Gastrocnemius medialis (tissue), 4 donors: ENCODE measurements around the gene ATP1B1.

ENCODE experiments used
- CTCF ChIP-seq, 5 experiments: fragments of 450-650 bp in 3 of 5; fragments of 200-600 bp in 2 of 5; sonication (generic) in 2 of 5; IDR thresholded peaks in 4 of 5; conservative IDR thresholded peaks in 1 of 5; 1 replicate in 4 of 5; 2 replicates in 1 of 5; pipeline ENCODE4 v1.5.1; 2016 to 2019; ENCODE audit warnings: antibody characterized with exemption in 5 of 5, mild to moderate bottlenecking in 3 of 5, moderate library complexity in 3 of 5
- POLR2A ChIP-seq, 2 donors: fragments of 450-650 bp; IDR thresholded peaks; one replicate each; pipeline ENCODE4 v1.6.1; 2017; ENCODE audit warnings: antibody characterized with exemption in 2 of 2, mild to moderate bottlenecking in 2 of 2, moderate library complexity in 2 of 2

- TF ChIP-seq CTCF (IDR thresholded peaks at IDR 0.05 in 4 of 5, conservative IDR thresholded peaks at IDR 0.05 in 1 of 5), result no peak
- TF ChIP-seq POLR2A (IDR thresholded peaks at IDR 0.05), result no peak
Observed at GRCh38 chr1:169091480-169091941, 15.0 kb upstream of the ATP1B1 start.
